ENCODE data around the gene NSD1. TPM values are rescaled to one million over a fixed set of nuclear protein-coding genes. Genes with fewer than 3 reads are reported as not detected.

NSD1 gene
- total and polyA plus RNA-seq, 9 of the 15 experiments (the other 6 are each of a cell fraction or from before 2014, with no cell fraction given) = 3.8 to 51.0 (median 24.7) TPM

- TF ChIP-seq, protein P1, sequence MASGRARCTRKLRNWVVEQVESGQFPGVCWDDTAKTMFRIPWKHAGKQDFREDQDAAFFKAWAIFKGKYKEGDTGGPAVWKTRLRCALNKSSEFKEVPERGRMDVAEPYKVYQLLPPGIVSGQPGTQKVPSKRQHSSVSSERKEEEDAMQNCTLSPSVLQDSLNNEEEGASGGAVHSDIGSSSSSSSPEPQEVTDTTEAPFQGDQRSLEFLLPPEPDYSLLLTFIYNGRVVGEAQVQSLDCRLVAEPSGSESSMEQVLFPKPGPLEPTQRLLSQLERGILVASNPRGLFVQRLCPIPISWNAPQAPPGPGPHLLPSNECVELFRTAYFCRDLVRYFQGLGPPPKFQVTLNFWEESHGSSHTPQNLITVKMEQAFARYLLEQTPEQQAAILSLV (tag; IDR thresholded peaks at IDR 0.05) = no peak
- no peak for TF ChIP-seq NR2C2 (CRISPR knock-in tag; IDR thresholded peaks at IDR 0.05)
- TF ChIP-seq NR2C2 (tag; IDR thresholded peaks at IDR 0.05) = peak; percentile 80
- no peak for TF ChIP-seq HNRNPH1 (optimal IDR thresholded peaks at IDR 0.05; ENCODE audit: low read depth, low read length)
- no peak for TF ChIP-seq KDM1A (IDR thresholded peaks at IDR 0.05)
- TF ChIP-seq PTRF (tag; IDR thresholded peaks at IDR 0.05) = no peak
- TF ChIP-seq ZNF696 (CRISPR knock-in tag; conservative IDR thresholded peaks at IDR 0.05) = no peak
- TF ChIP-seq MIER1 (IDR thresholded peaks at IDR 0.05; ENCODE audit: low read depth) = no peak
- peak; percentile 98 for TF ChIP-seq SIN3B (IDR thresholded peaks at IDR 0.05; ENCODE audit: low read depth)
- TF ChIP-seq MTA1 (IDR thresholded peaks at IDR 0.05; ENCODE audit: borderline replicate concordance) = peak; percentile 50; the same call in 1 of the 2 replicates
- TF ChIP-seq EGR1 (conservative IDR thresholded peaks at IDR 0.05) = peak; percentile 36
- peak; percentile 67 for TF ChIP-seq PCBP1 (IDR thresholded peaks at IDR 0.05; ENCODE audit: low read depth, low read length, poor library complexity, severe bottlenecking)
- no peak for TF ChIP-seq MCM5 (IDR thresholded peaks at IDR 0.05; ENCODE audit: low read depth)
- no peak for TF ChIP-seq XRCC5 (IDR thresholded peaks at IDR 0.05; ENCODE audit: low read depth, low read length)
- TF ChIP-seq ERF (CRISPR knock-in tag; IDR thresholded peaks at IDR 0.05) = no peak
- TF ChIP-seq, protein P2, sequence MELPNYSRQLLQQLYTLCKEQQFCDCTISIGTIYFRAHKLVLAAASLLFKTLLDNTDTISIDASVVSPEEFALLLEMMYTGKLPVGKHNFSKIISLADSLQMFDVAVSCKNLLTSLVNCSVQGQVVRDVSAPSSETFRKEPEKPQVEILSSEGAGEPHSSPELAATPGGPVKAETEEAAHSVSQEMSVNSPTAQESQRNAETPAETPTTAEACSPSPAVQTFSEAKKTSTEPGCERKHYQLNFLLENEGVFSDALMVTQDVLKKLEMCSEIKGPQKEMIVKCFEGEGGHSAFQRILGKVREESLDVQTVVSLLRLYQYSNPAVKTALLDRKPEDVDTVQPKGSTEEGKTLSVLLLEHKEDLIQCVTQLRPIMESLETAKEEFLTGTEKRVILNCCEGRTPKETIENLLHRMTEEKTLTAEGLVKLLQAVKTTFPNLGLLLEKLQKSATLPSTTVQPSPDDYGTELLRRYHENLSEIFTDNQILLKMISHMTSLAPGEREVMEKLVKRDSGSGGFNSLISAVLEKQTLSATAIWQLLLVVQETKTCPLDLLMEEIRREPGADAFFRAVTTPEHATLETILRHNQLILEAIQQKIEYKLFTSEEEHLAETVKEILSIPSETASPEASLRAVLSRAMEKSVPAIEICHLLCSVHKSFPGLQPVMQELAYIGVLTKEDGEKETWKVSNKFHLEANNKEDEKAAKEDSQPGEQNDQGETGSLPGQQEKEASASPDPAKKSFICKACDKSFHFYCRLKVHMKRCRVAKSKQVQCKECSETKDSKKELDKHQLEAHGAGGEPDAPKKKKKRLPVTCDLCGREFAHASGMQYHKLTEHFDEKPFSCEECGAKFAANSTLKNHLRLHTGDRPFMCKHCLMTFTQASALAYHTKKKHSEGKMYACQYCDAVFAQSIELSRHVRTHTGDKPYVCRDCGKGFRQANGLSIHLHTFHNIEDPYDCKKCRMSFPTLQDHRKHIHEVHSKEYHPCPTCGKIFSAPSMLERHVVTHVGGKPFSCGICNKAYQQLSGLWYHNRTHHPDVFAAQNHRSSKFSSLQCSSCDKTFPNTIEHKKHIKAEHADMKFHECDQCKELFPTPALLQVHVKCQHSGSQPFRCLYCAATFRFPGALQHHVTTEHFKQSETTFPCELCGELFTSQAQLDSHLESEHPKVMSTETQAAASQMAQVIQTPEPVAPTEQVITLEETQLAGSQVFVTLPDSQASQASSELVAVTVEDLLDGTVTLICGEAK (IDR thresholded peaks at IDR 0.05) = peak; percentile 93
- TF ChIP-seq, protein P2 (CRISPR knock-in tag; IDR thresholded peaks at IDR 0.05) = peak; percentile 52; the same call in 1 of the 2 replicates
- no peak for TF ChIP-seq NCOA1 (IDR thresholded peaks at IDR 0.05; ENCODE audit: low read depth)
Measured at GRCh38 chr5:177303121-177303924, 169.8 kb downstream of the NSD1 start, which contains the start of the genes PRELID1 and RAB24 (continued).

Measured in K562 (cell line).